ENCODE measurements around the gene SLC25A23.
"Not testable (repeated sequence)": the region's sequence is repeated elsewhere in the genome, so short reads cannot be mapped to it uniquely, and the experiment has no call there.

Gene SLC25A23

DNA sequence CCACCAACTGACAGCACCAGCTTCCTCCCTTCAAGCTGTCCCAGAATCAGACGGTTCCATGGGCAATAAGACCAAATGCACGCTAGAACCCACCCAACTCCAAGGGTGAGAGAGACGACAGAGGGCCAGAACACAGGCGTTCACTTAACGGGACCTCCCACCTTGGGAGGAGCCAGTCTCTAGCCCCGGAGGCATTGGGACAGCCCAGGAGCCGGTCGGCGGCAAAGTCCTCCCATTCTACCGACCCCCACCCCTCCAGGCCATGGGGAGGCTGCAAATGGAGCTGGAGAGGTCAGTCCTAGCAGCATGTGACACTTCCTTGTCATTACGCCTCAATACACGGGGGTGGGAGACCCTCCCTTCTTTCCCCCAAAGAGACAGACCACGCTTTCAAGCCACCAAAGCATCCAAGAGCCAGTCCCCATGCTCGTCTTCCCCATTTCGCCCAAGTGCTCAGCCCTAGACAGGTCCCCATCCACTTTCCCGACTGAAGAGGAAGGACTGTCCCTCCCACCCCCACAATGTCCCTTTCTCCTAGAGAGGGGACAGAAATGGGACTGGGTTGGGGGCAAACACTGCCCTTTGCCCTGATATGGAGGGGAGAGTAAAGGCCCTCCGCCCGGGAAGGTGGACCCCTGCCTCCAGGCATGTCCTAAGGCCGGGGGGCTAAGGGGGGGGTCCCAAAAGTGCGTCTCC, 35.9 kb downstream of the SLC25A23 start:
- DNase-seq, result peak; percentile 8

DNA sequence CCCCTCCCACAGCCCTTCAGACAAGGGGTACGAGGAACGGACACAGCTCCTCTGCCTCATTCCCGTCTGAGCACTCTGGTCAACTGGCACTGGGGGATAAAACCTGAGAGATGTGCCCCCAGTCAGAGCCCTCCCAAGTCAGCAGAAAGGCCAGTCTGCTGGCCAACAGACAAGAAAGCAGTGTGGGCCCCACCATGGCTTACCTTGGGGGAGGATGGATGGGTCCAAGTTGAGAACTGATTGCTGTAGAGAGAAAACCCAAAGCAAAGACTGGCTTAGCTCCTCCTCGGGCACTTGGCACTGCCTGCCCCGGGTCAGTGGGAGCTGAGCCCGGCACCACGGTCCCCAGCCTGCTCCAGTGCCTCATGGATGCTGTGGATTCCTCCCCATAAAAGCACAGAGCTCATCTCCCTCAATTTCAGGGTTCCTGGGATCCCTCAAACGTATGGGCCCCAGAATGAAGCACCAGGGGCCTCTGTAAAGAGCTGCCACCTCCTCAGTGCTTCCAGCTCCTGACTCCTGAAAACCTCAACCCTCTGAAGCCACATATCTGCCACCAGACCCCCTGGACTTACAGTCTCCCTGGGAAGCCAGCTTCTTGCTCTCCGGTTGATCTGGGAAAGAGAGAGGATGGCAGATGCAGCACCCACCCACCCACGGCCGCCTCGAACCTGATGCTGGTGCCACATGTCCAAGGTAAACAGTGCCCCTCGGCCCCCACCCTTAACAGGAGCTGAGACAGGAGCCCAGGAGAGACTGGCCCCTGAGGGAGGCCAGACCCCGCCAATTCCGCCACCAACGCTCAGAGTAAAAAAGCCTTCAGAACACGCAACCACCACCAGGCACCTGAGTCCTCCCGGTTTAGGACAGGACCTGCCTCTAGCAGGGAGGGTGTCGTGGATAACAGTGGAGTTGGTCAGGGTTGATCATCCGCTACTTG, 38.2 kb downstream of the SLC25A23 start:
- DNase-seq, result no peak

DNA sequence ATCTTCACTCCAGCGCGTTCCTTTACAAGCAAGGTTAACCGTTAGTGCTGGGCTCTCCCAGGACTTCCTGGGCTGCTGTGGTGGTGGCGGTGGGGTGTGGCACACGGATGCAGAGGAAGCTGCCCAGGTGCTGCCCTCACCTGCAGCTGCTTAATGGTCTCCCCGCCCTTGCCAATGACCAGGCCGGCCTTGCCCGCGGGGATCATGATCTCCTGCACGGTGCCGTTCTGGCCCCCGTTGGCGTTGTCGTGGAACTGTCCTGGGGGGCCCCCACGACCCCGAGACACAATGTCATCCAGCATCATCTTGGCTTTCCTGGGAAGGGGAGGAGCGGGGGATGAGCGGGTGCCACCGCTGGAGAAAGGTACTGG, 41.0 kb downstream of the SLC25A23 start:
- DNase-seq, result no peak

DNA sequence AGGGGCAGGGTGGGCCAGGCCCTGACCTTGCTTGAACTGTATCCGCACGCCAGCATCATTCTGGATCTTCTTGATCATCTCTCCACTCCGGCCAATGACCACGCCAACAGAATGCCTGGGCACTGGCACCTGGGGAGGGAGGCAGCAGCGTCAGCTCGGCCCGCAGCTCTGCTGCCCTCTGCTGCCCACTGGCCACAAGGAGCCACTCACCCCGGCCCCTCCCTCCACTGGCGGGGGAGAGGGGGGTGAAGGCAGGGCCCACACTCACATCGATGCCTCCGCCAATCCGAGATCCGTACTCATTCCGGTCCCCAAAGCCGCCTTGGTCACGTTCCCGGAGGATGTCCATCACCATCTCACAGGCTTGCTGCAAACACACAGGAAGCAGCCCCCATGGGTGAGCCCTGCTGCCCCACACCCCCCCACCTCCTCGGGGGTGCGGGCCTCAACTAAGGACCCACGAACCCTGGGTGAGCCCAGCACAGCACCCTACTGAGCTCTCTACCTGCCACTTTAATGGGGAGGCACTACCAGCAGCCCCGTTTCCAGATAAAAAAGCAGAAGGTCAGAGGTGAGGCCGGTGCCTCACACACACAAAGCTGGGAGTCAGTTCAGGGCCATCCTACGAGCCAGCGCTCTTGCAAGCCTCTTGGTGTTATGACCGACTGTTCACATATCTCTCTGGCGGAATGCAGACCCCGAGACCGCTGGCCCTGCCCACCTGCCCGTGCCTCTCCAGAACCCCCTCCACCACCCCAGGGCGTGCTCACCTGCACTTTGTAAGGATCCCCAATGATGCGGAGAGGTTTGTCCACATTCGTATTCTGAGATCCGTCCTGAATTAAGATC, 41.7 kb downstream of the SLC25A23 start:
- no peak for DNase-seq

DNA sequence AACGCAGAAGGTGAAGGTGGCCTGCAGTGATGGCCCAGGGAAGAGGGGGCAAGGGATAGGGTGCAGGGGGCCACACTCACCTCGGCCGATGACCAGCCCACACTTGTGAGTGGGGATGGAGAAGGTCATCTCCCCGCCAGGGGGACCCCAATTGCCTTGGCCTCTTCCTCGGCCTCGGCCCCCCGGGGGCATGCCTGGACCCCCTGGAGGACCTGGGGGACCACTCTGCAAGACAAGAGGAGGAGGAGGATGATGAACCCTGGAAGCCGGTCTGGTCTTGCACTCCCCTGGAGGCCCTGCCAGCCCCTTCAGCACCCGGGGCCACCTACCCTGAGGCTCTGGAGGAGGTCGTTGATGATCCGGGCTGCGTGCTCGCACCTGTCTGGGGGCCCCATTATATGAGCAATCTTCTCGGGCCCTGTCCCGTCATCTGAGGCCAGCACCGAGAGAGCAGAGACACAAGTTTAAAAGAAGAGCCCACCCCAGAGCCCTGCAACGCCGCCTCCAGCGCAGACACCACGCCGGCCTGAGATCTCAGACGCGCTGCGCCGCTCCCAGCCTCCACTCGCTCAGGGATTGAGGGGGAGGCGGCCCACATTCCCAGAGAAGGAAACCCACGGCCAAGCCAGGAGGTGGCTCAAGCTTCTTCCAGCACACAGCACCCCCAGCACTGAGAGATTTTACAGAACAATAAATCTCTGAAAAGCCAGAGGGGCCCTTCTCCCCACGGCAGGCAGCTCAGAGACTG, 42.8 kb downstream of the SLC25A23 start:
- DNase-seq, result no peak

DNA sequence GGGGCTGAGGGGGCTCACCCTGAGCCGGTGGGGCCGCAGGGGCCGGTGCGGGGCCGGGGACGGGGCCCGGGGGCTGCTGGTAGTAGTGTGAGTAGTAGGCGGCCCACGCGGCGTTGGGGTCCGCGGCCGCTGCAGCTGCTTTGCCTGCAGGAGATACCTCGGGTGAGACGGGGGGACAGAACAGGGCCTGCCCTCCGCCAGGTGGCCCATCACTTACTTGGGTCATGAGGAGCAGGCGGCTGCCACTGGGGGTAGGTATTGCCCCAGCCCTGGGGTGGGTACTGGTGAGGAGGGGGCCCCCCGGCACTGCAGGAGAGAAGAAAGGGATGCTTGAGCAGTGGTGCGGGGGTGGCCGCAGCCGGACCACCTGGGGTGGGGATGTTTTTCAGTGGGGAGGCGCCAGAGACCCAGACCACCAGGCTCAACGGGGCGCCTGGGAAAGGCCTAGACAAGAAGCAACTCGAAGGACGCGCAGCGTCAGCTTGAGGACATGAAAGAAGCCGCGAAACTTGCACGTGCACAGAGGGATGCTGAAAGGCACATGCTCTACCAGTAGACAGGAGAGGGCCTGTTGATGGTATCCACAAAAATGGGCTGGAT, 43.9 kb downstream of the SLC25A23 start:
- DNase-seq, result no peak

DNA sequence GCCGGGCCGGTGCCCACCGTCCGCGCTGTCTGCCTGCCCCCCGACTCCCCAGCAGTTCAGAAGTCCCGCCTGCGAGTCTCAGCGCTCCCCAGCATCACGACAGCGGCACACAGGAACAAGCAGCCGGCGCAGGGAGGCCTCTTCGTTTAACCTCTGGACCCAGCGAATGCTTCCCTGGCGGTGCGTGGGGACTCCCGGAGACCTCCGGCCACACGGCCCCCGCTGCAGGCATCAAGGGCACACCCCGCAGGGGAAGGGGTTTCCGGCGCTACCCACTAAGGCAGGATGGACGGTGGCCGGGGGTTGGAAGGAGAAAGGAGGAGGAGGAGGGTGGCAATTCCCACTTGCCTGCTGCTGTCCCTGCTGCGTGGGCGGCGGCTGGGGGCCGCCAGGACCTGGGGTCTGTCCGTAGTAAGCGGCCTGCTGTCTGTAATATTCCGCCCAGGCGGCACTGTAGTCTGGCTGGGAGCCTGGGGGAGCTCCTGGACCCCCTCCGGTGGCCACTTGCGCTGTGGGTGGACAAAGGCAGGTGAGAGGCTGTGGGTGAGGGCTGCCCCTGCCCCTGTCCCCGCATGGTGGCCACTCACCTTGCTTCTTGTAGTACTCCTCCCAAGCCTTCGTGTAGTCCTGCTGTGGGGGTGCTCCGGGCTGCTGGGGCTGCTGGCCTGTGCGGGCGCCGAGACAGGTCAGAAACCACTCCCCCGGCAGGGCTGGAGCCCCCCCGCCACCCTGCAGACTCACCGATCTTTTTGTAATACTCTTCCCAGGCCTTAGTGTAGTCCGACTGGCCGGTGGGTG, 44.6 kb downstream of the SLC25A23 start:
- DNase-seq, result no peak

DNA sequence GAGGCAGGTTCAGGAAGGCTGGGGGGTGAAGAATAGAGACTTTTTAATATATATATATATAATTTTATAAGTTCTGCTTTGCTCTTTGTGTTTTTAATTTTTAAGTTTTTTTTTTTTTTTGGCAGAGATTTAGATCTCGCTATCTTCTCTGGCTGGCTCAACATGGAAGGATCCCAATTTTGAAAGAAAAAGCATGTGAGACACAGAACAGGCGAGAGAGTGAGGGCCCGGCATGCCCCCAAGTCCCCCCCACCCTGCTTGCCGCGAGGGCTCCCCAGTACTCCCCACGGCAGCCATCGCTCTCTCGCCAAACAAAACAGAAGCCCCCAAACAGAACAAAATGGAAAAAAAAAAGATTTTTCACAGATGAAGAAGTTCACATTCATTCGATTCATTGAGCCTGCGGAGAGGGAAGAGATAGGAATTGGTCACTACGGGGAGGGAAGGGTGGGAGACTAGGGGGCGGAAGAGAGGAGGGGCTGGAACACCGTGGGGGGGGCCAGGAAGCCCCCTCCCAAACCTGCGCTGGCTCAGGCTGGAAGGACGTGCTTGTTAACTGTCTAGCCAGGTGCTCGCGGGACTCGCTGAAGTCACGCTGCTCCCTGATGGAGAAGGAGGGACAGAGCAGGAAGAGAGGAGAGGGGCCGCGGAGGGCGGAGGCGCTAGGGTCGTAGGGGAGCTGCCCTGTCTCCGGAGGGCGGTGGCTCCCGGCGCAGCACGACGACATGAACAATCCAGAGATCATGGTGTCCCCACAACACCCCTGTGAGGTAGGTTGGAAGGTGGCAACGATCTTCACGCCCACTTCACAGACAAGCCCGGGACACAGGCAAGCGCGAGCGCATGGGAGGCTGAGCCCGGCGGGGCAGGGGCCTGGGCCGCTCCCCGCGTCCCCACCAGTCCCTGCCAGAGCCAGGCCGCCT, 45.6 kb downstream of the SLC25A23 start:
- DNase-seq, result no peak

DNA sequence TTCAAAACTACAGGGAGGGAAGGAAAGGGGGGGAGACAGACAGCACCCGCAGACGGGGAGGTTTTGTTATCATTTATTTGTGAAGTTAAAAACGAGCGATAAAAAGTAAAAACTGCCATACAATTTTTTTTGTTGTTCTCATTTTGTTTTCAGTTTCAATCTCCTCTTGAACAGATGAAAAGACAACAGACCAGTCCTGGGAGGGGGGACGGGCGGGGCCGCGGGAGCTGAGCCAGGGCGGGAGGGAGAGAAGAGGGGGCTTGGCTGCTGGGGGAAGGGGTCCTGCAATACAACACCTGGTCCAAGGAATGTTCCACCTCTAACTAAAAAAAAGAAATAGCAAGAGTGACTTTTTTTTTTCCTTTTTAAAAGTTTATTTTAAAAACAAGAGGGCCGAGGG, 46.3 kb downstream of the SLC25A23 start:
- no peak for DNase-seq

DNA sequence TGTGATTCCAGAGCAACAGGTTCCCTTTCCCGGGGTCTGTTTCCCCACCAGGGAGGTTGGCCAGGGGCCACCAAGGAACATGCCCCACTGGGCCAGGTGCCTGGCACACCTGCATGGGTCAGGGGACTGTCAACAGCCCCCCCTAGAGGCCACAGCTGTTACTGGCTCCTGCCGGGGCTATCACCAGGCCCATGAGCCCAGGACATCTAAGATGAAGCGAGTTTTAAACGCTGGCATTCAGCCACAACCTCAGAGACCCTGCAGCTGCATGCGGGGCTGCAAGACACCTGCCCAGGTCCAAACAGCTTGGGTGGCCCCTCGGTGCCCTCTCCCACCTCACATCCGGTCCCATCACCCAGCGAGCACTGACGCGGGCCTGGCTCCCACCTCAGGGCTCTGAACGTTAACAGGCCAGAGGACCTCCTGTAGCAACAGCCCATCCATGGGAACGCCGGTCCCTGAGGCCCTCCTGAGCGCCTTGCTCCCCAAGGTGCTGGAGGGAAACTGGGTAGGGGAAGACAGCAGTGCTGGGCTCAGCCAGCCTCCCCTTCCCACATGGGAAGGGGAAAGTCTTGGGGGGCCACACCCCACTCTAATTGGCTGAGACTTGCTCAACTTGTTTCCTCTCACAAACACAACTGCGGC, 47.0 kb downstream of the SLC25A23 start:
- no peak for DNase-seq

DNA sequence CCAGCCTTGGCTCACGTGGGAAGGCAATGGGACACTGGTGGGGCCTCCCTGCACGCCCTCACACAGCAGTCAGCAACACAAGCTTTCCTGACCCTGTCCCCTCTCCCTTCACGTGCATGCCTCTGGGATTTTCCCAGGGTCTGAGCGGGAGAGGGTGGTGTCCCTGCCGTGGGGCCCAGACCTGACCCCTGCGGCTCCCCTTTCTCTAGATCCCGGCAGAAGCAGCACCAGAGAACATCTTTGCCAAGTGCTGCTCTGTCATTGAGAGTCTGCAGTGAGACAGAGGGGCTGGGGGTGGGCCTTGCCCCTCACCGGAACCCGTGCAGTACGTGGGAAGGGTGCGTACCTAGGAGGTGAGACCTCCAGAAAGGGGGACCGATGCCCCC, 47.5 kb downstream of the SLC25A23 start:
- DNase-seq, result no peak

DNA sequence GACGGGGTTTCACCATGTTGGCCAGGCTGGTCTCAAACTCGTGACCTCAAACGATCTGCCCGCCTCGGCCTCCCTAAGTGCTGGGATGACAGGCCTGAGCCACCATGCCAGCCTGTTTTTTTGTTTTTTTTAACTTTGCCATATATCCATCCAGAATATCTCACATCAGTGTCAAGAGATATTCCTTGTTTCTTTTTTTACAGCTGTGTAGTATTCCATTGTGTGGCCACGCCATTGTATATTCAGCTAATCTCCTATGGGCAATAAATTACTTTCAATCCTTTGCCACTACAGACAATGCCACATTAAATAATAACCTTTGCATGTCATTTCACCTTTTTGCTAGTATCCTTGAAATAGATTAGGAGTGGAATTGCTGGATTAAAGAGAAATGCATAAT, 50.2 kb downstream of the SLC25A23 start:
- DNase-seq, result no peak

DNA sequence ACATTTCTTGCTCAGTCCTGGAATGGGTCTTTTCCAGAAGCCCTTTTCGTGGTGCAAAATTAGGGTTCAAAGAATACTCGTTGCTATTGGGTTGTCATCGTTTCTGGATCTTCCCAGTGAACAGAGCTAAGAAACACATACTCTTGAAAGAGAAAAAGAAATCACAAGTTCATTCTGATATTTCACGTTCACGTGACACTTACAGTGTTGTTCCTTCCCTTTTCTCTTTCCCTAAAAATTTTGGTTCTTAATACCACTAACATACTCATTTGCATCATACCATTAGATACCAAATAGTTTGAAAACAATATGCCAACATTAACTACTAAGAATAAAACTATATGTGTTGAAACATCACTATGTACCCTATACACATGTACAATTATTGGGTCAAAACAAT, 53.2 kb downstream of the SLC25A23 start:
- DNase-seq, result no peak

DNA sequence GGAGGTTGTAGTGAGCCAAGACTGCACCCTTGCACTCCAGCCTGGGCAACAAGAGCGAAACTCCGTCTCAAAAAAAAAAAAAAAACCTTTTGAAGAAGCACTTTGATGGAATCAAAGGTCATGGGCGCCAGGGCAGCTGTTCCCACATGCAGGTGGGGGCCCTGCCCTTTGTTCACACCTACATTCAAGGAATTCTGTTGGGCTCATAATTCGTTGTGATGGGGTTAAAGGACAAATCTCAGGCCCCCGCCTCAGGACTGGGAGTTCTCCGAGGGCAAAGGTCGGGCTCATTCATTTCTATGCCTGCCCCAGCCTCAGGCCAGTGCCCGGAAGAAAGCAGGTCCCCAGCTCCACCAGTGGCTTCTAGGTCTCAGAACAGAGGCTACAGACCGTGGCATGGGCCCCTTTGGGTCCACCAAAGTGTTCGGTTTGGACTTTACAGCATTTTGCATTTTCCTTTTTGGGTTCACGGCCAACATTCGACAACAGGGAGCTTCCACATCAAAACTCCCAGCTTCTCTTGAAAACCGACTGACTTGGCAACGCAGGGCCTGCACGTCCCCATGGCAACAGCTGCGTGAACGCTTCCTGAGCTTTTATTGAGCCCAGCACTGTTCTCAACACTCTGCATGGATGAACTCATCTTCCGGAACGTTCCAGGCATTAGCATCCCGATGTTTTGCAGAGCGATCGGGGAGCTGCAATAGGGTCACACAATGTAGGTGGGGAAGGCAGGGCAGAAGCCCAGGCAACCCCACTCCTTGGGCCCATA, 56.6 kb downstream of the SLC25A23 start:
- DNase-seq, result peak; percentile 27

DNA sequence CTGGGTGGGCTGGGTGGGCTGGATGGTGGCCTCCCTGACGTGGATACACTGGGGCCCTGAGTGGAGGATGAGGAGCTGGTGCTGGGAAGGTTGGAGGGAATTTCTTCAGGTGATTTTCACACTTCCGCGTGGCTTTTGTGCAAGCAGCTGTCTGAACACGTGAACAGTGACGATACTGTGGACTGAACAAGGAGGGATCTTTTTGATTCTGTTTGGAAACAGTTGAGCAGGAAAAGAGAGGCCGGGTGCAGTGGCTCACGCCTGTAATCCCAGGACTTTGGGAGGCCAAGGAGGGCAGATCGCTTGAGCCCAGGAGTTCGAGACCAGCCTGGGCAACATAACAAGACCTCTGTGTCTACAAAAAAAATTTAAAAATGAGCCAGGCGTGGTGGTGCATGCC, 57.5 kb downstream of the SLC25A23 start:
- no peak for DNase-seq

DNA sequence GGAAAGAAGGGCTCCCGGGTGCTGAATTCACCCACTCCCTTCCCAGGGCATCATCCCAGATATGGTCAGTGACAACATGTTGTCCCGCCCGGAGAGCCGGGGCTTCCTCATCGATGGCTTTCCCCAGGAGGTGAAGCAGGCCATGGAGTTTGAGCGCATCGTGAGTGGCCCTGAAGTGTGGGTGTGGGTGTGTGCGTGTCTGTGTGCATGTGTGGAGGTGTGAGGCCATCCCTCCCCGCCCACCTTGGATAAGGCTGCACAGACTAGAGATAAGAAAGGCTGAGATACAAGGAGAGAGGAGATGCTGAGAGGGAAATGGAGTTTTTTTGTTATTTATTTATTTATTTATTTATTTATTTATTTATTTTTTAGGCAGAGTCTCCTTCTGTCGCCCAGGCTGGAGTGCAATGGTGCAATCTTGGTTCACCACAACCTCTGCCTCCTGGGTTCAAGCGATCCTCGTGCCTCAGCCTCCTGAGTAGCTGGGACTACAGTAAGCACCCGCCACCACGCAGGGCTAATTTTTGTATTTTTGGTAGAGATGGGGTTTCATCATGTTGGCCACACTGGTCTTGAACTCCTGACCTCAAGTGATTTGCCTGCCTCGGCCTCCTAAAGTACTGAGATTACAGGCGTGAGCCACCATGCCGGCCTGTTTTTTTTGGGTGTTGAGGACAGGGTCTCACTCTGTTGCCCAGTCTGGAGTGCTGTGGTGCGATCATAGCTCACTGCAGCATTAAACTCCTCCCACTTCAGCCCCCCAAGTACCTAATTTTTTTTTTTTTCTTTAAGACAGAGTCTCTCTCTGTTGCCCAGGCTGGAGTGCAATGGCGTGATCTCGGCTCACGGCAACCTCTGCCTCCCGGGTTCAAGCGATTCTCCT, 59.3 kb downstream of the SLC25A23 start:
- DNase-seq, result not testable (repeated sequence)

DNA sequence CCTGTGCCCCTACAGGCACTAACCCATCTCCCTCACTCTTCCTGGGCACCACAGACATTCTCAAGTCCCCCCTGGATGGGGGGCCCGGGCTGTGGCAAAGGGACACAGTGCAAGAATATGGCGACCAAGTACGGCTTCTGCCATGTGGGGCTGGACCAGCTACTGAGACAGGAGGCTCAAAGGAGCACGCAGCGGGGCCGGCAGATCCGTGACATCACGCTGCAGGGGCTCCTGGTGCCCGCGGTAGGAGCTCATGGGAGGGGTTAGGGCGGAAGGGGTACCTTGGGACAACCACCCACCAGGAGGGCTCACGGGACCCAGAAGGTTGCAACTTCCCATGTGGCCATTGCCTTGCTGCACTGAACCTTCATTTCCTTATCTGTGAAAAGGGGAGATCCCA, 63.3 kb downstream of the SLC25A23 start:
- no peak for DNase-seq

DNA sequence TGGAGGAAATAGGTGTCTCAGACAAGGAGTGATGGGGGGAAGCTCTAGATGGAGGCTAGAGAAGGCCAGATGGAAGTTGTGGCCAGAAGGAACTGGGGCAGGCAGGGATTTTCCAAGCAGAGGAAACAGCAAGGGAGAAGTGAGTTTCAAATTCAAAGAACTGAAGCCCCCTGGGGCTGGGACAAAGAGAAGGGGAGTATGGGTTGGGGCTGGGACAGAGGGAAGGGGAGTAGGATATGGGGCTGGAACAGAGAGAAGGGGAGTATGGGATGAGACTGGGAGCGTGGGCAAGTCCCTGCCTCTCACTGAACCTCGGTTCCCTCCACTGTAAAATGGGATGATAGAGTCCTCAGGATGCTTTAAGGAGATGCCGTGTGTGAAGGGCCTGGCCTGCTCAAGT, 64.8 kb downstream of the SLC25A23 start:
- DNase-seq, result no peak

Measured in NCI-H2227 treated with DMSO at 0.1 percent for 48 hours (cell line).